ENCODE measurements around the gene MAPK13.

The MAPK13 gene

GRCh38 chr6:36171573-36171972 is 41.3 kb downstream of the MAPK13 start:
- Histone ChIP-seq H3K36me3 (ENCODE audit: insufficient read depth, low read depth, low read length) (no peaks in the 10 kb centered on the region), H3K9ac (ENCODE audit: low read depth, low read length) (no peak overlapping the region), H3K9me3 (ENCODE audit: insufficient read depth, low read depth, low read length) (no peaks in the 10 kb centered on the region), H3K27me3 (ENCODE audit: insufficient read depth, low read length) (no peaks in the 10 kb centered on the region), H3K4me1 (ENCODE audit: insufficient read depth, low read length) (no peaks in the 10 kb centered on the region), H3K4me3 (ENCODE audit: low read length) (no peak overlapping the region), H3K27ac (ENCODE audit: low read length) (no peak overlapping the region)

GRCh38 chr6:36177166-36177565 is 46.9 kb downstream of the MAPK13 start:
- H3K4me3 ChIP-seq (ENCODE audit: low read length): no peak overlapping the region
- H3K9ac ChIP-seq (ENCODE audit: low read depth, low read length): no peak overlapping the region
- peaks cover 9% of the 10 kb centered on the region for H3K9me3 ChIP-seq (ENCODE audit: insufficient read depth, low read depth, low read length)
- H3K27me3 ChIP-seq (ENCODE audit: insufficient read depth, low read length): no peaks in the 10 kb centered on the region
- no peaks in the 10 kb centered on the region for H3K36me3 ChIP-seq (ENCODE audit: insufficient read depth, low read depth, low read length)
- no peaks in the 10 kb centered on the region for H3K4me1 ChIP-seq (ENCODE audit: insufficient read depth, low read length)
- no peak overlapping the region for H3K27ac ChIP-seq (ENCODE audit: low read length)

DNA sequence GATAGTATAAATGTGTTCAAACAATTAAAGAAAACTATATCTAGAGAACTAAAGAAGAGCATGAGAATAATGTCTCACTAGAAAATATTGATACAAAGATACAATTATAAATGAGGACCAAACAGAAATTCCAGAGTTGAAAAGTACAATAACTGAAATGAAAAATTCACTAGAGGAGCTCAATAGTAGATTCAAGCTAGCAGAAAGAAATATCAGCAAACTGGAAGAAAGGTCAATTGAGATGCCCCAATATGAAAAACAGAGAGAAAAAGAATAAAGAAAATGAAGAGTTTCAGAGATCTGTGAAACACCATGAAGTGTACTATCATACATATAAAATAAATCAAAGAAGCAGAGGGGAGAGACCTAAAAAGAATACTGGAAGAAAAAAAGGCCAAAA is 48.2 kb downstream of the MAPK13 start:
- H3K4me3 ChIP-seq (ENCODE audit: low read length): no peak overlapping the region
- no peak overlapping the region for H3K9ac ChIP-seq (ENCODE audit: low read depth, low read length)
- H3K27me3 ChIP-seq (ENCODE audit: insufficient read depth, low read length): no peaks in the 10 kb centered on the region
- H3K4me1 ChIP-seq (ENCODE audit: insufficient read depth, low read length): no peaks in the 10 kb centered on the region
- H3K9me3 ChIP-seq (ENCODE audit: insufficient read depth, low read depth, low read length): peaks cover 9% of the 10 kb centered on the region
- no peaks in the 10 kb centered on the region for H3K36me3 ChIP-seq (ENCODE audit: insufficient read depth, low read depth, low read length)
- no peak overlapping the region for H3K27ac ChIP-seq (ENCODE audit: low read length)

GRCh38 chr6:36180126-36180525 is 49.8 kb downstream of the MAPK13 start:
- H3K36me3 ChIP-seq (ENCODE audit: insufficient read depth, low read depth, low read length): no peaks in the 10 kb centered on the region
- H3K27me3 ChIP-seq (ENCODE audit: insufficient read depth, low read length): no peaks in the 10 kb centered on the region
- H3K4me1 ChIP-seq (ENCODE audit: insufficient read depth, low read length): no peaks in the 10 kb centered on the region

GRCh38 chr6:36184311-36184710 is 54.0 kb downstream of the MAPK13 start:
- no peaks in the 10 kb centered on the region for H3K27me3 ChIP-seq (ENCODE audit: insufficient read depth, low read length)
- no peaks in the 10 kb centered on the region for H3K4me1 ChIP-seq (ENCODE audit: insufficient read depth, low read length)

More at GRCh38 chr6:36180126-36180525, 49.8 kb downstream of the MAPK13 start:
- peaks cover 9% of the 10 kb centered on the region for H3K9me3 ChIP-seq (ENCODE audit: insufficient read depth, low read depth, low read length)
- H3K9ac ChIP-seq (ENCODE audit: low read depth, low read length): no peak overlapping the region
- no peak overlapping the region for H3K27ac ChIP-seq (ENCODE audit: low read length)
- no peak overlapping the region for H3K4me3 ChIP-seq (ENCODE audit: low read length)

DNA sequence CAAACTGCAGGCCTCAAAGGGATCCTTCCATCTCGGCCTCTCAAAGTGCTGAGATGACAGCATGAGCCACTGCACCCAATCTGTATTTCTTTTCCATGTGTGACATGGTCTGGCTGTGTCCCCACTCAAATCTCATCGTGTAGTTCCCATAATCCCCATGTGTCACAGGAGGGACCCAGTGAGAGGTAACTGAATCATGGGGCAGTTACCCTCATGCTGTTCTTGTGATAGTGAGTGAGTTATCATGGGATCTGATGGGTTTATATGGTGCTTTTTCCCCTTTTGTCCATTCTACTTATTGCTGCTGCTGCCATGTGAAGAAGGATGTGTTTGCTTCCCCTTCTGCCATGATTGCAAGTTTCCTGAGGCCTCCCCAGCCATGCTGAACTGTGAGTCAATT is 55.9 kb downstream of the MAPK13 start:
- Histone ChIP-seq H3K4me3 (ENCODE audit: low read length) (no peak overlapping the region), H3K27ac (ENCODE audit: low read length) (no peak overlapping the region), H3K4me1 (ENCODE audit: insufficient read depth, low read length) (no peaks in the 10 kb centered on the region), H3K9ac (ENCODE audit: low read depth, low read length) (no peak overlapping the region), H3K36me3 (ENCODE audit: insufficient read depth, low read depth, low read length) (no peaks in the 10 kb centered on the region), H3K9me3 (ENCODE audit: insufficient read depth, low read depth, low read length) (no peaks in the 10 kb centered on the region), H3K27me3 (ENCODE audit: insufficient read depth, low read length) (no peaks in the 10 kb centered on the region)

More at GRCh38 chr6:36184311-36184710, 54.0 kb downstream of the MAPK13 start:
- no peak overlapping the region for H3K9ac ChIP-seq (ENCODE audit: low read depth, low read length)
- no peak overlapping the region for H3K4me3 ChIP-seq (ENCODE audit: low read length)
- no peaks in the 10 kb centered on the region for H3K36me3 ChIP-seq (ENCODE audit: insufficient read depth, low read depth, low read length)
- H3K9me3 ChIP-seq (ENCODE audit: insufficient read depth, low read depth, low read length): no peaks in the 10 kb centered on the region
- no peak overlapping the region for H3K27ac ChIP-seq (ENCODE audit: low read length)

- Histone ChIP-seq H3K9ac (ENCODE audit: low read depth, low read length) (no peak overlapping the region), H3K9me3 (ENCODE audit: insufficient read depth, low read depth, low read length) (no peaks in the 10 kb centered on the region), H3K4me1 (ENCODE audit: insufficient read depth, low read length) (0 out of 2 replicates have a peak, but pooled peaks cover 6% of the 10 kb centered on the region), H3K4me3 (ENCODE audit: low read length) (no peak overlapping the region), H3K27me3 (ENCODE audit: insufficient read depth, low read length) (no peaks in the 10 kb centered on the region), H3K36me3 (ENCODE audit: insufficient read depth, low read depth, low read length) (no peaks in the 10 kb centered on the region), H3K27ac (ENCODE audit: low read length) (no peak overlapping the region)
These were observed 57.1 kb downstream of the MAPK13 start for GRCh38 chr6:36187446-36187845.

All from iPS-20b (cell line).